HepG2 (cell line): ENCODE measurements around the gene RNU6-1. TPM values are rescaled to one million over a fixed set of nuclear protein-coding genes. Genes with fewer than 3 reads are reported as not detected.

ENCODE experiments used
- GTF3A ChIP-seq: sonication (generic); formaldehyde crosslinking; conservative IDR thresholded peaks from 2 replicates; pipeline ENCODE4 v1.4.0; 2020; ENCODE audit warnings: mild to moderate bottlenecking, missing genetic modification reagents
- HCFC1 ChIP-seq: fragments of 150-350 bp; IDR thresholded peaks from 2 replicates; pipeline ENCODE4 v1.6.1; 2014; ENCODE audit warnings: low read depth, low read length
- HMG20A ChIP-seq: IDR thresholded peaks from 2 replicates; pipeline ENCODE4 v1.6.1; 2016; ENCODE audit warnings: borderline replicate concordance
- MED13 ChIP-seq: sonication (generic); formaldehyde crosslinking; IDR thresholded peaks from 2 replicates; pipeline ENCODE4 v1.5.0; 2020; ENCODE audit warnings: missing genetic modification reagents
- NCOA2 ChIP-seq: sonication (generic); formaldehyde crosslinking; IDR thresholded peaks from 2 replicates; pipeline ENCODE4 v1.8.0; 2022; ENCODE audit warnings: inconsistent platforms
- NFIB ChIP-seq: sonication (generic); formaldehyde crosslinking; IDR thresholded peaks from 2 replicates; pipeline ENCODE4 v1.9.0; 2021; ENCODE audit warnings: missing genetic modification reagents, mild to moderate bottlenecking, borderline replicate concordance
- STAG1 ChIP-seq: sonication (generic); formaldehyde crosslinking; IDR thresholded peaks from 2 replicates; pipeline ENCODE4 v1.4.0; 2020; ENCODE audit warnings: missing genetic modification reagents
- ZNF891 ChIP-seq: sonication (generic); formaldehyde crosslinking; IDR thresholded peaks from 2 replicates; pipeline ENCODE4 v1.5.0; 2020; ENCODE audit warnings: mild to moderate bottlenecking, missing genetic modification reagents
- ZSCAN22 ChIP-seq: sonication (generic); formaldehyde crosslinking; IDR thresholded peaks from 2 replicates; pipeline ENCODE4 v1.4.0; 2020; ENCODE audit warnings: mild to moderate bottlenecking, missing genetic modification reagents
- polyA plus RNA-seq, 8 experiments: library from polyadenylated mRNA; depleted of rRNA in 3 of 8; stranded (reverse) in 7 of 8; unstranded in 1 of 8; fragments of >200 nt; fragmentation: Illumina TruSeq in 4 of 8; extraction: Trizol in 4 of 8; gene quantifications; 2 replicates each; pipeline versions ENCODE4 v1.2.1 to v1.2.3, GENCODE V29; 2011 to 2016; ENCODE audit warnings: low read depth in 4 of 8, missing spikeins in 1 of 8, mixed read lengths in 1 of 8; ENCODE audit not compliant: insufficient read depth in 1 of 8
- total RNA-seq, 5 experiments: library from RNA; depleted of rRNA; stranded (reverse); fragments of >200 nt; fragmentation: Illumina TruSeq; extraction: Trizol; gene quantifications; 2 replicates each; pipeline ENCODE4 v1.2.3, GENCODE V29; 2016; ENCODE audit warnings: low read depth in 1 of 5
- TF ChIP-seq, protein P1 (sequence below): sonication (generic); formaldehyde crosslinking; IDR thresholded peaks from 2 replicates; pipeline ENCODE4 v1.5.0; 2020; ENCODE audit warnings: mild to moderate bottlenecking, missing genetic modification reagents, moderate library complexity
- TF ChIP-seq, protein P2 (sequence below): sonication (generic); formaldehyde crosslinking; conservative IDR thresholded peaks from 2 replicates; pipeline ENCODE4 v1.8.0; 2022; ENCODE audit warnings: low read depth, missing genetic modification reagents
- TF ChIP-seq, protein P3 (sequence below): sonication (generic); formaldehyde crosslinking; IDR thresholded peaks from 2 replicates; pipeline ENCODE4 v1.5.0; 2020; ENCODE audit warnings: mild to moderate bottlenecking, missing genetic modification reagents
- TF ChIP-seq, protein P4 (sequence below): sonication (generic); formaldehyde crosslinking; IDR thresholded peaks from 2 replicates; pipeline ENCODE4 v1.4.0; 2020; ENCODE audit warnings: mild to moderate bottlenecking, missing genetic modification reagents, borderline replicate concordance

The RNU6-1 gene
- total and polyA plus RNA-seq, 2 of the 13 experiments (the other 11 are each of a cell fraction or from before 2014, with no cell fraction given): under 0.01 TPM; not detected in 1

DNA sequence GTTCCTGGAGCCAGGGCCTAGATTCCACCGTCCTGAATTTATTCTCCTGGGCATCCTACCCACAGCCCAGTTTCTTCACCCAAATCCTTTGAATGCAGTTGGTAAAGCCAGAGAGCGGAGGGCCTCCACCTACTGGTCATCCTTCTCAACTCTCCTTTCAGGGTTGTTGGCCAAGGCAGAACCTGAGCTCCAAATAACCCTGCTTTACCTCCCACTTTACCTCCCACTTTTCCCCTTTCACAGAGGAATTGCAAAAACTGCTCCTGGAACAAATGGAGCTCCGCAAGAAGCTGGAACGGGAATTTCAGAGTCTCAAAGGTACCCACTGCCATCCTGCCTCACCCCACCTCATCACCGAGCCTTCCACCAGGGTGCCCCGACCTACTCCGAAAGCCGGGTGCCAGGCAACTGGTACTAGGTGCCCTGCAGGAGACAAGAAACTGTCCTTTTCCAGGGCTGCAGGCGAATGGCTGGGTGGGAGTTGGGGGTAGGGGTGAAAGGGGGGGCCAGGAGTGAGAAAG, 7.8 kb downstream of the RNU6-1 start (continued):
- TF ChIP-seq, protein P1, sequence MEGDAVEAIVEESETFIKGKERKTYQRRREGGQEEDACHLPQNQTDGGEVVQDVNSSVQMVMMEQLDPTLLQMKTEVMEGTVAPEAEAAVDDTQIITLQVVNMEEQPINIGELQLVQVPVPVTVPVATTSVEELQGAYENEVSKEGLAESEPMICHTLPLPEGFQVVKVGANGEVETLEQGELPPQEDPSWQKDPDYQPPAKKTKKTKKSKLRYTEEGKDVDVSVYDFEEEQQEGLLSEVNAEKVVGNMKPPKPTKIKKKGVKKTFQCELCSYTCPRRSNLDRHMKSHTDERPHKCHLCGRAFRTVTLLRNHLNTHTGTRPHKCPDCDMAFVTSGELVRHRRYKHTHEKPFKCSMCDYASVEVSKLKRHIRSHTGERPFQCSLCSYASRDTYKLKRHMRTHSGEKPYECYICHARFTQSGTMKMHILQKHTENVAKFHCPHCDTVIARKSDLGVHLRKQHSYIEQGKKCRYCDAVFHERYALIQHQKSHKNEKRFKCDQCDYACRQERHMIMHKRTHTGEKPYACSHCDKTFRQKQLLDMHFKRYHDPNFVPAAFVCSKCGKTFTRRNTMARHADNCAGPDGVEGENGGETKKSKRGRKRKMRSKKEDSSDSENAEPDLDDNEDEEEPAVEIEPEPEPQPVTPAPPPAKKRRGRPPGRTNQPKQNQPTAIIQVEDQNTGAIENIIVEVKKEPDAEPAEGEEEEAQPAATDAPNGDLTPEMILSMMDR (CRISPR knock-in tag): peak; percentile 55
- no peak for TF ChIP-seq MED13 (CRISPR knock-in tag)
- no peak for TF ChIP-seq NCOA2 (CRISPR knock-in tag)
- TF ChIP-seq ZNF891 (CRISPR knock-in tag): no peak
- no peak for TF ChIP-seq NFIB (CRISPR knock-in tag)
- TF ChIP-seq ZSCAN22 (CRISPR knock-in tag): peak; percentile 78; the same call in 1 of the 2 replicates
- TF ChIP-seq, protein P2, sequence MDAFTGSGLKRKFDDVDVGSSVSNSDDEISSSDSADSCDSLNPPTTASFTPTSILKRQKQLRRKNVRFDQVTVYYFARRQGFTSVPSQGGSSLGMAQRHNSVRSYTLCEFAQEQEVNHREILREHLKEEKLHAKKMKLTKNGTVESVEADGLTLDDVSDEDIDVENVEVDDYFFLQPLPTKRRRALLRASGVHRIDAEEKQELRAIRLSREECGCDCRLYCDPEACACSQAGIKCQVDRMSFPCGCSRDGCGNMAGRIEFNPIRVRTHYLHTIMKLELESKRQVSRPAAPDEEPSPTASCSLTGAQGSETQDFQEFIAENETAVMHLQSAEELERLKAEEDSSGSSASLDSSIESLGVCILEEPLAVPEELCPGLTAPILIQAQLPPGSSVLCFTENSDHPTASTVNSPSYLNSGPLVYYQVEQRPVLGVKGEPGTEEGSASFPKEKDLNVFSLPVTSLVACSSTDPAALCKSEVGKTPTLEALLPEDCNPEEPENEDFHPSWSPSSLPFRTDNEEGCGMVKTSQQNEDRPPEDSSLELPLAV: no peak
- TF ChIP-seq, protein P3, sequence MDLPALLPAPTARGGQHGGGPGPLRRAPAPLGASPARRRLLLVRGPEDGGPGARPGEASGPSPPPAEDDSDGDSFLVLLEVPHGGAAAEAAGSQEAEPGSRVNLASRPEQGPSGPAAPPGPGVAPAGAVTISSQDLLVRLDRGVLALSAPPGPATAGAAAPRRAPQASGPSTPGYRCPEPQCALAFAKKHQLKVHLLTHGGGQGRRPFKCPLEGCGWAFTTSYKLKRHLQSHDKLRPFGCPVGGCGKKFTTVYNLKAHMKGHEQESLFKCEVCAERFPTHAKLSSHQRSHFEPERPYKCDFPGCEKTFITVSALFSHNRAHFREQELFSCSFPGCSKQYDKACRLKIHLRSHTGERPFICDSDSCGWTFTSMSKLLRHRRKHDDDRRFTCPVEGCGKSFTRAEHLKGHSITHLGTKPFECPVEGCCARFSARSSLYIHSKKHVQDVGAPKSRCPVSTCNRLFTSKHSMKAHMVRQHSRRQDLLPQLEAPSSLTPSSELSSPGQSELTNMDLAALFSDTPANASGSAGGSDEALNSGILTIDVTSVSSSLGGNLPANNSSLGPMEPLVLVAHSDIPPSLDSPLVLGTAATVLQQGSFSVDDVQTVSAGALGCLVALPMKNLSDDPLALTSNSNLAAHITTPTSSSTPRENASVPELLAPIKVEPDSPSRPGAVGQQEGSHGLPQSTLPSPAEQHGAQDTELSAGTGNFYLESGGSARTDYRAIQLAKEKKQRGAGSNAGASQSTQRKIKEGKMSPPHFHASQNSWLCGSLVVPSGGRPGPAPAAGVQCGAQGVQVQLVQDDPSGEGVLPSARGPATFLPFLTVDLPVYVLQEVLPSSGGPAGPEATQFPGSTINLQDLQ (CRISPR knock-in tag): no peak
- TF ChIP-seq, protein P4, sequence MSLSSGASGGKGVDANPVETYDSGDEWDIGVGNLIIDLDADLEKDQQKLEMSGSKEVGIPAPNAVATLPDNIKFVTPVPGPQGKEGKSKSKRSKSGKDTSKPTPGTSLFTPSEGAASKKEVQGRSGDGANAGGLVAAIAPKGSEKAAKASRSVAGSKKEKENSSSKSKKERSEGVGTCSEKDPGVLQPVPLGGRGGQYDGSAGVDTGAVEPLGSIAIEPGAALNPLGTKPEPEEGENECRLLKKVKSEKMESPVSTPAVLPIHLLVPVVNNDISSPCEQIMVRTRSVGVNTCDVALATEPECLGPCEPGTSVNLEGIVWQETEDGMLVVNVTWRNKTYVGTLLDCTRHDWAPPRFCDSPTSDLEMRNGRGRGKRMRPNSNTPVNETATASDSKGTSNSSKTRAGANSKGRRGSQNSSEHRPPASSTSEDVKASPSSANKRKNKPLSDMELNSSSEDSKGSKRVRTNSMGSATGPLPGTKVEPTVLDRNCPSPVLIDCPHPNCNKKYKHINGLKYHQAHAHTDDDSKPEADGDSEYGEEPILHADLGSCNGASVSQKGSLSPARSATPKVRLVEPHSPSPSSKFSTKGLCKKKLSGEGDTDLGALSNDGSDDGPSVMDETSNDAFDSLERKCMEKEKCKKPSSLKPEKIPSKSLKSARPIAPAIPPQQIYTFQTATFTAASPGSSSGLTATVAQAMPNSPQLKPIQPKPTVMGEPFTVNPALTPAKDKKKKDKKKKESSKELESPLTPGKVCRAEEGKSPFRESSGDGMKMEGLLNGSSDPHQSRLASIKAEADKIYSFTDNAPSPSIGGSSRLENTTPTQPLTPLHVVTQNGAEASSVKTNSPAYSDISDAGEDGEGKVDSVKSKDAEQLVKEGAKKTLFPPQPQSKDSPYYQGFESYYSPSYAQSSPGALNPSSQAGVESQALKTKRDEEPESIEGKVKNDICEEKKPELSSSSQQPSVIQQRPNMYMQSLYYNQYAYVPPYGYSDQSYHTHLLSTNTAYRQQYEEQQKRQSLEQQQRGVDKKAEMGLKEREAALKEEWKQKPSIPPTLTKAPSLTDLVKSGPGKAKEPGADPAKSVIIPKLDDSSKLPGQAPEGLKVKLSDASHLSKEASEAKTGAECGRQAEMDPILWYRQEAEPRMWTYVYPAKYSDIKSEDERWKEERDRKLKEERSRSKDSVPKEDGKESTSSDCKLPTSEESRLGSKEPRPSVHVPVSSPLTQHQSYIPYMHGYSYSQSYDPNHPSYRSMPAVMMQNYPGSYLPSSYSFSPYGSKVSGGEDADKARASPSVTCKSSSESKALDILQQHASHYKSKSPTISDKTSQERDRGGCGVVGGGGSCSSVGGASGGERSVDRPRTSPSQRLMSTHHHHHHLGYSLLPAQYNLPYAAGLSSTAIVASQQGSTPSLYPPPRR: no peak
- TF ChIP-seq STAG1 (CRISPR knock-in tag): peak; percentile 51
- no peak for TF ChIP-seq HMG20A (CRISPR knock-in tag)
- TF ChIP-seq GTF3A (CRISPR knock-in tag): no peak
- TF ChIP-seq HCFC1: no peak
